Cerebellar cortex (tissue), 1 donor: ENCODE data around the gene SEMA3G.

Experiments used
- DNase-seq: peaks from one replicate; pipeline ENCODE4 v3.0.0-alpha.2; 2015; ENCODE audit warnings: low spot score

Gene SEMA3G

GRCh38 chr3:52444860-52445793 lies at the start of gene SEMA3G:
Gene SEMA3G, minus strand, starts transcription at chr3:52445103. Its CDS starts 76 bp downstream, at chr3:52445027.
- peak; percentile 93 for DNase-seq

DNA sequence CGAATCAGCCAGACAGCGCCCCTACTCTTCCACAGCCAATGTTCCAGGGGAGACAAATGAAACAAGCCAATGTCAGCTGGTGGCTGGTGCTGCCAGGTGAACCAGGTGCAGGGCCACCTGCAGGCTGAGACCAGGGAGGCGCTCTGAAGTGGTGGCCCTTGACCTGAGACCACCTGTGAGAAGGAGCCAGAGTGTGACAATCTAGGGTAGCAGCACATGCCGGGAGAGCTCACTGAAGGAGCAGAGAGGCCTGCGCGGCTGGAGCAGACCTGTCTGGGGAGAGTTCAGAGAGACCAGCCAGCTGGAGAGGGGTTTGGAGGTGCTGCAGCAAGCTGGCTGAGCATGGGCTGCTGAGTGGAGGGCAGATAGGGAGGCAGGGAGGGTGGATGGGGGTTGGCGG lies 49.5 kb upstream of the SEMA3G start:
- DNase-seq, result no peak

- DNase-seq, result no peak
These were observed 48.5 kb upstream of the SEMA3G start for GRCh38 chr3:52493232-52494017.

- DNase-seq, result no peak
These were observed 47.2 kb upstream of the SEMA3G start for GRCh38 chr3:52492059-52492458.

- no peak for DNase-seq
These were observed 46.1 kb upstream of the SEMA3G start for GRCh38 chr3:52490939-52491526.

GRCh38 chr3:52490035-52490938 lies 45.4 kb upstream of the SEMA3G start:
- no peak for DNase-seq

DNA sequence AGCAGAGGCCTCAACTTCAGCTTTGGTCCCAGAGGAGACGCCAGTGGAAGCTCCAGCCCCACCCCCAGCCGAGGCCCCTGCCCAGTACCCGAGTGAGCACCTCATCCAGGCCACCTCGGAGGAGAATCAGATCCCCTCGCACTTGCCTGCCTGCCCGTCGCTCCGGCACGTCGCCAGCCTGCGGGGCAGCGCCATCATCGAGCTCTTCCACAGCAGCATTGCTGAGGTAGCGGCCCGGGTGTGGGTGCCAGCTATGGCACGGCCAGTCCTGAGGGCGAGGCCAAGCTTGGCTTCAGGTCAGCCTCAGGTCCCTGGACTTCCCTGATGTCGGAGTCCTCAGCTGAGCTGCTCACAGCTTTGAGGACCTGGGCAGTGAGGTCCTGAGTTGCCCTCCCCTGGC lies 44.5 kb upstream of the SEMA3G start:
- no peak for DNase-seq

- no peak for DNase-seq
These were observed 43.8 kb upstream of the SEMA3G start for GRCh38 chr3:52488746-52489145.

DNA sequence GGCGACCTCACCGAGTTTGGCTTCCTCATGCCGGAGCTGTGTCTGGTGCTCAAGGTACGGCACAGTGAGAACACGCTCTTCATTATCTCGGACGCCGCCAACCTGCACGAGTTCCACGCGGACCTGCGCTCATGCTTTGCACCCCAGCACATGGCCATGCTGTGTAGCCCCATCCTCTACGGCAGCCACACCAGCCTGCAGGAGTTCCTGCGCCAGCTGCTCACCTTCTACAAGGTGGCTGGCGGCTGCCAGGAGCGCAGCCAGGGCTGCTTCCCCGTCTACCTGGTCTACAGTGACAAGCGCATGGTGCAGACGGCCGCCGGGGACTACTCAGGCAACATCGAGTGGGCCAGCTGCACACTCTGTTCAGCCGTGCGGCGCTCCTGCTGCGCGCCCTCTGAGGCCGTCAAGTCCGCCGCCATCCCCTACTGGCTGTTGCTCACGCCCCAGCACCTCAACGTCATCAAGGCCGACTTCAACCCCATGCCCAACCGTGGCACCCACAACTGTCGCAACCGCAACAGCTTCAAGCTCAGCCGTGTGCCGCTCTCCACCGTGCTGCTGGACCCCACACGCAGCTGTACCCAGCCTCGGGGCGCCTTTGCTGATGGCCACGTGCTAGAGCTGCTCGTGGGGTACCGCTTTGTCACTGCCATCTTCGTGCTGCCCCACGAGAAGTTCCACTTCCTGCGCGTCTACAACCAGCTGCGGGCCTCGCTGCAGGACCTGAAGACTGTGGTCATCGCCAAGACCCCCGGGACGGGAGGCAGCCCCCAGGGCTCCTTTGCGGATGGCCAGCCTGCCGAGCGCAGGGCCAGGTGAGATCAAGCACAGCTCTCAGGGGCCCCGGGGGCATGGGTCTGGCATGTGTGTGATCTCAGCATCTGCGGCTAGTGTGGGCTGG lies 43.1 kb upstream of the SEMA3G start:
- no peak for DNase-seq

- DNase-seq, result no peak
These were observed 42.3 kb upstream of the SEMA3G start for GRCh38 chr3:52487050-52487787.

- no peak for DNase-seq
These were observed 40.0 kb upstream of the SEMA3G start for GRCh38 chr3:52484680-52485461.

- DNase-seq, result no peak
These were observed 38.9 kb upstream of the SEMA3G start for GRCh38 chr3:52483577-52484381.

DNA sequence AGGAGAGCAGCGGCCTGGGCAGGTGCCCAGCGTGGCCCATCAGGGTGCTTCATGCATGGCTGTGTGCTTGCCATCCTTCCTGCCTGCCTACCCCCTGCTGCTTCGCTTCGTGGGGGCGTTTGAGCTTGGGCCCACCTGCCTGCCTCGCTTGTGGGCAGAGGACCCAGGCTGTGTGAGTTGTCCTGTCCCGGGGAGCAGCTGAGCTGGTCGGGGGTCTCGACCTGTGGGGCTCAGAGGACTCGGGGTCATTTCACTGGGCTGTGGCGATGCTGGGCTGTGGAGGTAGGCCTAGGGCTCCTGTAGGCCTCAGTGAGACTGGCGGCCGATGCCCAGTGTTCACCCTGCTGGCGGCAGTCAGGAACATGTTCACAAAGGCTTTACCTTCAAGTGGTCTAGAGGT lies 38.2 kb upstream of the SEMA3G start:
- no peak for DNase-seq

GRCh38 chr3:52481819-52482521 lies 37.1 kb upstream of the SEMA3G start:
- DNase-seq, result no peak

DNA sequence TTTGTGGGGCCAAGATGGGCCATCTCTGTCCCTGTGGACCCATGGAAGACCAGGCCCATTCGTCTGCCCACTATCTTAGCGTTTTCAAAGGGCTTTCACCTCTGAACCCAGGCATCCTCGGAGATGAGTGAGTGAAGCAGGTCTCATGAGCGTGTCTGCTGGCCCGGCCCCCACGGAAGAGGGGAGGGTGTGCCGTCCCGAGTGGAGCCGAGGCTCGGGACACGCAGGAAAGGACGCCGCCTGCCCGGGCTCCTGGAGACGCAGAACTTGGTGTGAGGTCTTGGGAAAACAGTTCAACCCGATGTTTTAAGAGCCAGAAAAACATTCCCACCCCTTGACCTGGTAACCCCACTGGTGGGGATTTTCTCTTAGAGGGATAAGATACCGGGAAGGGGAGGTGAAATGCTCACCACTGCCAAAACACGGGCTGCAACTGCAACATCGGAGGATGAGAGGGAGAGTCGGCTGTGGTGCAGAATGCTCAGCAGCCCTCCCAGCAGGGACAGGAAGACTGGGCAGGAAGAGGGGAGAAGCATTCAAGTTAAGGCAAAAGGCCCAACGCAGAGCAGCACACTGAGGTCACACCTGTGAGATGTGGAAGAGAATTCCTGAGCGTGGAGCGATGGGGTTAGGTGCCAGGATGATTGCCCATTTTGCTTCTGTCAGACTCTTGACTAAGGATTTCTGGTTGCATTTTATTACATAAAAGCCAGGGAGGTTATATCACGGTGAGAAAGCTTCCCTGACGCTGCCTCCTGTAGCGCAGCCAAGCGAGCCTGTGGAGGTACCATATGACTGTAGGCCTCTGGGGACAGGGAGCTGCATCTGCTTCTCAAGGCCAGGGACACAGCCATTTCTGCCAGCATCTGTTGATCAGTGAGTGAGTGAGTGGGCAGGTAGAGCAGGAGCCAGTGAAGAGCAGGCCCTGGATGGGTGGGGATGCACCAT lies 36.1 kb upstream of the SEMA3G start:
- peak; percentile 48 for DNase-seq

DNA sequence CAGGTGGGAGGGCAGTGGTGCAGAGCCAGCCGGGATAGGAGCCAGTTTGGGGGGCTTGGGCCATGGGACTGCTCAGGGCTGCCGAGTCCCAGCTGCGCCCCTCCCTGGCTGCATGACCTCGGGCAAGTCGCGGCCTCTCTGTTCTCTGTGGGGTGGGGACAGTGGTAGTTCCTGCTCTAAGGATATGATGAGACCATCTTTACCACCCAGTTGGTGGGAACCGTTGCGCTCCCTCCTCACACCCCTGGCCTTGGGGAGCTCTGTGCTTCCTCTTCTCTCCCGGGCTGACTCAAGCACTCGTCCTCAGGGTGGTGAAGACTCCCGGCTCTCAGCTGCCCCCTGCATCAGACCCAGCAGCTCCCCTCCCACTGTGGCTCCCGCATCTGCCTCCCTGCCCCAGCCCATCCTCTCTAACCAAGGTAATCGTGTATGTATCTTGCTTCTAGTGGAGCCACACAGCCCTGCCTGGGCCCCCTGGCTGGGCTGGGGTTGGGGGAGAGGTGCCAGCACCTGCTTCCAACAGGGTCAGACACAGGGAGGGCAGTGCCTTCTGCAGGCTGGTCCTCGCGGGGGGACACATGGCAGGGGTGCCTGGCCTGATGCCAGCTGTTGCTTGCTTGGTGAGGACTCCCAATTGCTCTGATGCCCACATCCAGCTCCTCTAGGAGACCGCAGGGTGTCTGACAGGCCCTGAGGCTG lies 35.1 kb upstream of the SEMA3G start:
- no peak for DNase-seq
